ENCODE measurements around the gene B9D2.

B9D2 gene

GRCh38 chr19:41363753-41364523 is at the start of gene B9D2:
B9D2 (minus strand) TSS chr19:41364149; CDS start chr19:41363519, 630 bp downstream.
- TF ChIP-seq GATA2 (IDR thresholded peaks at IDR 0.05; ENCODE audit: low read depth, low read length), result no peak

- TF ChIP-seq GATA3 (IDR thresholded peaks at IDR 0.05; ENCODE audit: low read depth, low read length) (no peak), GATA2 (IDR thresholded peaks at IDR 0.05; ENCODE audit: low read depth, low read length) (no peak)
Measured at GRCh38 chr19:41412953-41413352, 49.0 kb upstream of the B9D2 start.

DNA sequence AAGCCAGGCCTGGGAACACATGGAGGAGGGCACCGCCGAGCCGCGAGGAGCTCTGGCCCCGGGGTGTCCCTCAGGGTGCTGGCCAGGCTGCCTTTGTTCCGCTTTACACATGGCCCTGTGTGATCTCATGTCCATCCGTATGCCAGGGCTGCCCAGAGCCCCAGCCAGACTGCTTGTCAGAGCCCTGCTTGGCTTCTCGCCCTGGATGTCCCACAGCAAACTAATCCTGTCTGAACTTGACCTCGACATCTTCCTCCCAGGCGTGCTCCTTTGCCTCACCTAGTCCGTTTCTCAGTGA is 48.0 kb upstream of the B9D2 start:
- TF ChIP-seq GATA3 (IDR thresholded peaks at IDR 0.05; ENCODE audit: low read depth, low read length) (no peak), GATA2 (IDR thresholded peaks at IDR 0.05; ENCODE audit: low read depth, low read length) (no peak)

GRCh38 chr19:41411100-41411967 is 47.4 kb upstream of the B9D2 start:
- no peak for TF ChIP-seq GATA3 (IDR thresholded peaks at IDR 0.05; ENCODE audit: low read depth, low read length)
- TF ChIP-seq GATA2 (IDR thresholded peaks at IDR 0.05; ENCODE audit: low read depth, low read length), result no peak

DNA sequence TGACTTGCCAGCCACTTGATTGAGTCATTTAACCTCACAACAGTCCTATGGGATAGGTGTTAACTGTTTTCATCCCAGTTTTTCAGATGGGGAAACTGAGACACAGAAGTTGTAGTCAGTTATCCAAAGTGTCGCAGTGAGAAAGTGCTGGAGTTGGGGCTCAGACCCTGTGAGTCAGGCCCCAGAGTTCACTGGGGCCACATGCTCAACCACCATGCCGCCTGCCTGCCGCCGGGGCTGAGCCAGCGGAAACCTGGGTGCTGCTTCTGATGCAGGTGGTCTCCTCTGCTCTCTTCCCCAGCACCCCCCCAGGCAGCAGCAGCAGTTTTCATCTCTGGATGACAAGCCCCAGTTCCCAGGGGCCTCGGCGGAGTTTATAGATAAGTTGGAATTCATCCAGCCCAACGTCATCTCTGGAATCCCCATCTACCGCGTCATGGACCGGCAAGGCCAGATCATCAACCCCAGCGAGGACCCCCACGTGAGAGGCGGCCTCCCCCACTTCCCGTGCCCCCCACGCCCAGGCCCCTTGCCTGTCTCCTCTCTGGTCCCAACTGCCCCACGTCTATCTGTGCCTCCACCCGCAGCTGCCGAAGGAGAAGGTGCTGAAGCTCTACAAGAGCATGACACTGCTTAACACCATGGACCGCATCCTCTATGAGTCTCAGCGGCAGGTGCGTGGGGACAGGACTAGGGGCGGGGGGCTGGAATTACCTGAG is 46.5 kb upstream of the B9D2 start:
- no peak for TF ChIP-seq GATA3 (IDR thresholded peaks at IDR 0.05; ENCODE audit: low read depth, low read length)
- no peak for TF ChIP-seq GATA2 (IDR thresholded peaks at IDR 0.05; ENCODE audit: low read depth, low read length)

GRCh38 chr19:41409288-41409687 is 45.3 kb upstream of the B9D2 start:
- TF ChIP-seq GATA3 (IDR thresholded peaks at IDR 0.05; ENCODE audit: low read depth, low read length) (no peak), GATA2 (IDR thresholded peaks at IDR 0.05; ENCODE audit: low read depth, low read length) (no peak)

DNA sequence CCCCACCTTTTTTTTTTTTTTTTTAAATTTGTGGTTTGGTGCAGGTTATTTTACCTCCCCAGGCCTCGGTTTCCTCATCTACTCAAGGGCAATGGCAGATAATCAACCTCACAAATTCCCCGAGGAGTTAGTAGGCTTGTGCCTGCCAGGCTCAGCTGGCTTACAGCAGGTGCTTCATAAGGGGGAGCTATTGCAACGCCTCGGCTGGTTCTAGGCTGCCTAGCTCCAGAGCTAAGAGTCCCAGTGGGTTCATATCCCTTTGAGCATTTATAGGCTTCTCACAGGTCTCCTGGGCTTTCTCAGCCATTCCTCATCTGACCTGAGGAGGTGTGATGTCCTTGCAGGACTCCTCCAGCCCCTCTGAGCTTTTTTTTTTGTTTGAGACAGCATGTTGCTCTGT is 44.3 kb upstream of the B9D2 start:
- no peak for TF ChIP-seq GATA2 (IDR thresholded peaks at IDR 0.05; ENCODE audit: low read depth, low read length)
- no peak for TF ChIP-seq GATA3 (IDR thresholded peaks at IDR 0.05; ENCODE audit: low read depth, low read length)

GRCh38 chr19:41407271-41407670 is 43.3 kb upstream of the B9D2 start:
- no peak for TF ChIP-seq GATA2 (IDR thresholded peaks at IDR 0.05; ENCODE audit: low read depth, low read length)
- no peak for TF ChIP-seq GATA3 (IDR thresholded peaks at IDR 0.05; ENCODE audit: low read depth, low read length)

DNA sequence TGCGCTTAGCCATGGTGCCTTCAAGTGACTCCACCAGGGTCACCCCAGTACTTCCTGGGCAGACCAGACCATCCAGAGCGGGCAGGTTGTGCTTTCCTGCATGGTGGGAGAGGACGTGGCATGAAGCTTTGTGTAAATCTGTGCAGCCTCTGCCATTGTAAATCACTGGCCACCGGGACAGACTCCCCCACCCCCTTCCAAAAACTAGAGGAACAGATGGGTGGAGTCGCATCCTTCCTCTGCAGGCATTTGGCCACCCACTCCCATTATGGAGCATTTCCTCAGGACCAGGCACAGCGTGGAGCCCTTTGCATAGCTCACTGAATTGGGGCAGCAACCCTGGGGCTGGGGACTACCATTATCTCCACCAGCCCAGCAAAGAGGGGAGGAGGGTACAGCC is 41.8 kb upstream of the B9D2 start:
- no peak for TF ChIP-seq GATA3 (IDR thresholded peaks at IDR 0.05; ENCODE audit: low read depth, low read length)
- no peak for TF ChIP-seq GATA2 (IDR thresholded peaks at IDR 0.05; ENCODE audit: low read depth, low read length)

DNA sequence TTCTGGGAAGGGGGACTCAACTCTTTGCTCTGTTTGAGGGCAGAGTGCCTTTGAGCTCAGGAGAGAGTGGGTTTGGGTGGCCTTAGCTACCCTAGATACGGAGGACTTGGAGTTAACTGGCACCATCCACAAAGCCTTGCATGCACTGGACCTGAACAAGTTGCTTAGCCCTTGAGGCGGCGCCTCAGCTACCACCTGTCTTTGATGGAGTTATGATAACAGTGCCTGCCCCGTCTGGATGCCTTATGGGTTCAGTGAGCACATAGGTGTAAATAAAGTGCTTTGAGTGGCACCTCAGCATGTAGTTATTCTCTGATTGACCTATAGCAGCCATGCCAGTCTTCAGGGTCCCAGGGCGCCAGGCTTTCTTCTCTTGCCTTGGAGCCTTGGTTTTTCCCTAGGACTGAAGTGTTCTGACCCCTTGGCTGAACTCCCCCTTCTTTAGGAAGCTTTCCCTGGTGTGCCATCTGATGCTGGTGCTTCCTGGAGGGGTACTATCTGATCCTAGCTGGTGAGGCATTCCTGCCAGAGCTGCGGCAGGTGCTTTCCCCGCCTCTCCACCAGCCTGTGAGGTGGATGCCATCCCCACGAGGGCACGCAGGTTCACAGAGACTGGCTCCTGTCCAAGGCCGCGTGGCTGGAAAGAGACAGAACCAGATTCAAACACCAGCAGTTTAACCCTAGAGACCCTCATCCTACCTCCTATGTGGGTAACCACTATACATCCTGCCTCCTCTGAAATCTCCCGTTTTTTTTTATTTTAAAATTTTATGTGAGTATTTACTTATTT is 39.4 kb upstream of the B9D2 start:
- TF ChIP-seq GATA2 (IDR thresholded peaks at IDR 0.05; ENCODE audit: low read depth, low read length) (no peak), GATA3 (IDR thresholded peaks at IDR 0.05; ENCODE audit: low read depth, low read length) (no peak)

DNA sequence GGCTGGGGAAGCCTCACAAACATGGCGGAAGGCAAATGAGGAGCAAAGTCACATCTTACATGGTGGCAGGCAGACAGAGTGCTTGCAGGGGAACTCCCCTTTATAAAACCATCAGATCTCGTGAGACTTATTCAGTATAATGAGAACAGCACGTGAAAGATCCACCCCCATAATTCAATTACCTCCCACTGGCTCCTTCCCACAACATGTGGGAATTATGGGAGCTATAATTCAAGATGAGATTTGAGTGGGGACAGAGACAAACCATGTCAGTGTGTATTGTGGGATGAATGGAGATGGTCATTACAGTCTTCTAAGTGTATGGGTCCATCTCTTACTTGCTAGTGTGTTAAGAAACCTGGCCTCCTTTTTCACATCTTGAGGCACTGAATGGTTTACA is 38.1 kb upstream of the B9D2 start:
- TF ChIP-seq GATA2 (IDR thresholded peaks at IDR 0.05; ENCODE audit: low read depth, low read length), result no peak
- TF ChIP-seq GATA3 (IDR thresholded peaks at IDR 0.05; ENCODE audit: low read depth, low read length), result no peak

- TF ChIP-seq GATA3 (IDR thresholded peaks at IDR 0.05; ENCODE audit: low read depth, low read length), result no peak
- no peak for TF ChIP-seq GATA2 (IDR thresholded peaks at IDR 0.05; ENCODE audit: low read depth, low read length)
Measured at GRCh38 chr19:41401483-41401882, 37.5 kb upstream of the B9D2 start.

GRCh38 chr19:41399525-41399924 is 35.6 kb upstream of the B9D2 start:
- no peak for TF ChIP-seq GATA3 (IDR thresholded peaks at IDR 0.05; ENCODE audit: low read depth, low read length)
- TF ChIP-seq GATA2 (IDR thresholded peaks at IDR 0.05; ENCODE audit: low read depth, low read length), result no peak

- TF ChIP-seq GATA3 (IDR thresholded peaks at IDR 0.05; ENCODE audit: low read depth, low read length), result no peak
- no peak for TF ChIP-seq GATA2 (IDR thresholded peaks at IDR 0.05; ENCODE audit: low read depth, low read length)
Measured at GRCh38 chr19:41399091-41399490, 35.1 kb upstream of the B9D2 start.
